NCI-H460 (cell line): ENCODE measurements around the gene PTX4. TPM values are rescaled to one million over a fixed set of nuclear protein-coding genes. Genes with fewer than 3 reads are reported as not detected.

ENCODE experiments used
- DNase-seq: peaks from one replicate; pipeline ENCODE4 v3.0.0-alpha.2; 2016; ENCODE audit warnings: low read depth; ENCODE audit errors: extremely low read depth
- total RNA-seq: library from RNA; depleted of rRNA; stranded (reverse); fragments of >200 nt; shearing (Covaris generic); gene quantifications from 2 replicates; pipeline ENCODE4 v1.2.3, GENCODE V29; 2014

Gene PTX4
- total RNA-seq, 1 experiment from 2014 or later, result 0.15 TPM

DNA sequence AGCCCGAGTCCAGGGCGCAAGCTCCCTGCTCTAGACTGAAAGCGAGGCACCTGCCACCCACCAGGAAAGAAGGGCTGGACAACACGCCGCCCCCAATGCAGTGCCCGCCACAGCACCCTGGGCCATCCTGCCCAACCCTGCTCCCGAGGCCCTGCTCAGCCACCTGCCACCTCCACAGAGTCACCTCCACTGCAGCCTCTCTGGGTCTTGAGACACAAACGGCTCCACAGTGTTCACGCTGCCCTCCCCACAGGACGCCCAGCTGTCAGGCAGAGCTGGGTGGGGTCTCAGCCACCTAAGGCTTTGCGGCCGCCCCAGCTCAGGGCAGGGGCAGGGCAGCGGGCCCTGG, 23.2 kb downstream of the PTX4 start:
- DNase-seq, result no peak

DNA sequence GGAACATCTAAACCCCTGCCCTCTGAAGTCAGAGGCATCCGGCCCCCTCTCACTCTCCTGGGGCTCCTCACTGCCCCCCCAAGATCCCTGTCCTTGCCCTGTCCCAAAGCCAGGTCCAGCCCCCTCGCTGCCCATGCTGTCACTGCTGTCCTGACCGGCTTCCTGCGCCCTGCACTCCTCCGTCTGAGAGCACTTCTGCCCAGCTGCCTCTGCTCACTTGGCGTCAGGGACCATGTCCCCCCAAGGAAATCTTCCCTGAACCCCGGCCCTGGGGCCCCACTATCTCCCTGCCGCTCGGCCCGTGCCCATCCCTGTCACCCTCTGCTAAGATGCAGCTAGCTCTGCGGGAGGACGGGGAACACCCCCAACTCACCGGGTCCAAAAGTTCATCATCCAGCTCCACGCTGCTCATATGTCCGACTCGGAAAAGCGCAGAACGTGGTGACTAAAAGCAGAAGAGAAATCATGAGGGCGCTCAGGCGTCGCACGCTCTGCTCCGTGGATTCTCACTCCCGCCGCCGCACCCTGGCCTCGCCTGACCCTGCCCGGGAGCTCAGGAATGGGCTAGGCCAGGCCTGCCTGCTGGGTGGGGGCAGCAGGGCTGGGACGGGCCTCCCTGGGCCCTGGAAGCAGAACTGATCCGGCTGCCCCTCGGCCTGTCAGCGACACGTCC, 23.7 kb downstream of the PTX4 start:
- DNase-seq, result no peak

DNA sequence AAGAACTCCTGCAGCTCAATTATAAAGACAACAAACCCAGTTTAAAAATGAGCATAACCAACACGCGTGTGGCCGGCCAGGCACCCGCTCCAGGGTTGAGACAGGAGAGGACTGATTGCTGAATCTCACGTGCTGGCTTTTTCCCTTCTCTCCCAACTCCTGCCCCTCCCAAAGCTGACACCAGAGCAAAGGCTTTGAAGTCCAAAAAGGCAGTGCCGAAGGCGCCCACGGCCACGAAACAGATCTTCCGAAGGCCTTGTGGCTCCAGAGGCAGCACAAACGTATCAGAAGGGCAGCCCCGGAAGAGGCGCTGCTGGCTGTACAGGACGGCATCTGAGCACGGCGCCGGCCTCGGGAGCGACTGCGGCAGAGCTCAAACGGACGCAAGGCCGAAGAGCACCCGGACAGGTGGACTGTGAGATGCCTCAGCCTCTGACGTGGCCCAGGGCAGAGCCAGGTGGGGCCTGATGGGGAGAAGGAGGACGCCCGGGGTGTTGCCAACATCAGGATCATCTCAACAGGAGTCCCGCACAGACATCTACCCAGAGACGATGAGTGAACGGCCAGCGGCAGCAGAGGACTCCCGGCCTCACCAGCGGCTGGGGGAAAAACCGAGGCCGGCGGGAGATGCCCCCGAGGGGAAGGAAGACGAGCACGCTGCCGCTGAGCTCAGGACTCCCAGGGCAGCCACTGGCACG, 24.4 kb downstream of the PTX4 start:
- no peak for DNase-seq

DNA sequence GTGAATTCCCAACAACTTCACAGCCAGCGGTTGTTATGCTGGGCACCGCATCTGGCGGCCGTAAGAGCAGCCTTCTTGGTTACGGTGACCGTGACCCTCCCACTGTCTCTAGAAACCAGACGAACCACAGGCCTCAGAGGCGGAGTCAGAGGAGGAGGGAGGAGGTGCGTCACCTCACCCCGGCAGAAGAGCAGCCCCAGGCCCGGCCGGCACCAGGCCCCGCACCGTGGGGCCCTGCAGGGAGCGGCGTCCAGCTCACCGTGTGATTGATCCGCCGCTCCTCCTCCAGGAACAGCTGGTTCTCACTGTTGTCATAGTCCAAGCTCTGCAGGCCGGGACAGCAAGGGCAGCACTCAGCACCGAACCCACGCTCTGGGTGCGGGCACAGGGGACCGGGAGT, 27.6 kb downstream of the PTX4 start:
- no peak for DNase-seq

DNA sequence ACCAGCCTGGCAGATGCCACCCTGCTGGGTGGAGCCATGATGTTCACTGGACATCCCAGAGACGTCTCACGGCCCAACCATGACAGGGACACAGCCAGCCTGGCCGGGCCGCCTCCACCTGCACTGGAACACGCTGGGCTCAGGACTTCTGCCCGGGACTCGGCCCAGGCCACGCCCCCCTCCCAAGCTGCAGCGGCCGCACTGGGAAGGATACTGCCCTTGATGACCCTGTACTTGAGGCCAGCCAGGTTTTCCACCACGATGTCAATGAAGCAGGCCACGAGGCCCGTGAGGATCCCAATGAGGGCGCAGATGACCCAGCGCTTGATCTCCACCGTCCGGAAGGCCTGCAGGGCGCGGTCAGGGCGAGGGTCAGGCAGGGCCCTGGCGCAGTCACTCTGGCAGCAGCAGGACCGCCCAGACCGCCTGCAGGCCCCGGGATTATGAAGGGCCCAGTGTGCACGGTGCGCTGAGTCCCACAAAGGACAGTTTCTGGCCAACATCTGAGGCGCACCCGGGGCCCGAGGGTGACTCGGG, 28.1 kb downstream of the PTX4 start:
- no peak for DNase-seq

DNA sequence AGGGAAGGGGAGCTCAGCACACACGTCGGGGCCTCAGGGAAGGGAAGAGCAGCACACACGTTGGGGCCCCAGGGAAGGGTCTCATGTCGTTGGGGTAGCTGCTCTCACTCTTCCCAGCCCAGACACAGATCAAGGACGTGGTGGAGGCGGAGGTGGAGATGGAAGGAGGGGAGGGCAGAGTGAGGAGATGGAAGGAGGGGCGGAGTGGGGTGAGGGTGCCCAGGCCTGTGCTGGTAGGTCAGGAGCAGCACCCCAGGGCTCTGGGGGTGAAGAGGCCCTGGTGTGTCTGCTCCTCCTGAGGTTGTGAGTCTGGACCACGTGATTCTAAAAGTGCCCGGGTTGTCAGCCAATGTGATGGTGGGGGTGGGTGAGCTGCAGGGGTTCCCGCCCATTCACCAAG, 28.8 kb downstream of the PTX4 start:
- DNase-seq, result no peak

DNA sequence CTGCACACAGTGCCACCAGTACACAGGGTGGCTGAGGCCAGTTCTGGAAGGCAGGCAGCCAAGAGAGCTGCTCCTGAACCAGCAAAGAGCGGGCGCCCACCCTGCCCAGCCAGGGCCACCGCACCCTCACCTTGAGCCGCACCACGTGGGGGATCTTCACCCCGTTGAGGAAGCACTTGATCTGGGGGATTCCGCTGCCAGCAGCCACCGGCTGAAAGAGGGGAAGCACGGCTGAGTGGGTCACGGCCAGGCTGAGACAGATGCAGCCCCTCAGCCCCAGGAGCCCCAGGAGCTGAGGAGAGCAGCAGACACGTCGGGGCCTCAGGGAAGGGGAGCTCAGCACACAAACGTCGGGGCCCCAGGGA, 29.8 kb downstream of the PTX4 start:
- no peak for DNase-seq

DNA sequence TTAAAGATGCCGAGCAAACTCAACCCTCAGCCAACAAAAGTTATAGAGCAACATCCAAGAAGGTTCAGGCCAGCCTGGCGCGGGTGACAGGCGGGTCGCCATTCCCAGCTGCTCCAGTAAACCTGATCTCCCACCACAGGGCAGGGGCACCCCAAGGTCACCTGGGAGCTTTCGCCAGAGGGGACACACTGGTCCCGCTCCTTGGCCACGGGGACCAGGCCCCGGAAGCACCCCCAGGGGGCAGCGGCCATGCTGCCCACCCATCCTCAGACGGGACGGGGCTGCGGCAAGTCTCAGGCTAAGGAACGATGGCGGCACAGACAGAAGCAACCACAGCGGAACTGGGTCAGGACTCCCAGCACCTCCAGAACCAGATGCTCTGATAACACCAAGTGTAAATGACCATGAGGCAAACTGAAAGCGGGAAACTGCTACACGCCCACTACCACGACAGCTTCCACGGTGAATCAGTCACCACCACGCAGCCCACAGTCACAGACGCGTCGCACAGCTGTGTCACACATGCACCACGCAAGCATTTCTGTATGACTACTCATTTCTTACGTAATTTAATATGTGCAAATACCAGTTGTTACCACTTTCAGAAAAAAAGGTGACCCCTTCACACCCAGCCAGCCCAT, 30.3 kb downstream of the PTX4 start:
- no peak for DNase-seq

DNA sequence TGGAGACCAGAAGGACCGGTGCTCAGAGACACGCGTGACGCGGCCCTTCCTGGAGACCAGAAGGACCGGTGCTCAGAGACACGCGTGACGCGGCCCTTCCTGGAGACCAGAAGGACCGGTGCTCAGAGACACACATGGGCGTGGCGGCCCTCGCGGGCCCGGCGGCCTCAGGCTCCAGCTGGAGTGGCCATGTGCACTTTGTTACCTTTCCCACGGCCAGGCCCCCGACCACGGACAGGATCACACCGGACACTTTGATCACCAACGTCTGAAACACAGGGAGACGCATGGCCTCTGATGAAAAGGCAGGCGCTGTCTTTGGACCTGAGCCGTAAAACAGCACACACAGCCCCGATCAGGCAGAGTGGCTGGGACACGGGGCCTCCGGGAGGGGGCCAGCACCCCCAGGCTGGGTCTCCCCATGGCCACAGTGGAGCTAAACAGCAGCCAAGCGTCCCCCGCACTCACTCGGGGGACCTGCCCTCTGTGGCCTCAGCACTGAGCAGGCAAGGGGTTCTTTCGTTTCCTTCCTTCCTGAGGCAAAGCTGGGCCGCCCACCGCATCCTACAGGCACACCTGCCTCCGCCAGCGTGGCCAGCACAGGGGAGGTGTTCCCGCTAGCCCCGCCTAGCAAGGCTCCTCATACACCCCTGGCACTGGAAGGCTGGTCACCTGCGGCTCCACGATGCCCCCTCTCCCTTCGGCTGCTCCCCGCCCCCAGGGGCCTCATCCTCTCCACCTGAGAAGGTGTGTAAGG, 31.1 kb downstream of the PTX4 start:
- DNase-seq, result no peak

DNA sequence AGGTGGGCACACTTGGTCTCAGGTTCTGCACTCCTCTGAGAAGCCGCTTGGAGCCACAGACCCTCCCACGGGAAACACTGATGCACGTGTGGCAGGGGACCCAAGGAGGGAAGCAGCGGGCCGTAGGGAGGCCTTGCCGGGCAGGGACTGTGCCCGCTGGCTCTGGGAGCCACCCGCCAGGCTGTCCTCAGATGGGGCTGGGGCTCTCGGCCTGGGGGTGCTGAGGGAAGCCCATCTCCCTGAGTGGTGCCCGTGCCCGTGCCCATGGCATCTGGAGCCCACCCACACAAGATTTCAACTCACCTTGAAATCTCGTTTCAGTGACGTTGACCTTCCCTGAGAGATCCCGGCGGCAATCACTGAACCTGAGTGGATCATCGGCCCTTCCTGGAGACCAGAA, 31.8 kb downstream of the PTX4 start:
- no peak for DNase-seq

DNA sequence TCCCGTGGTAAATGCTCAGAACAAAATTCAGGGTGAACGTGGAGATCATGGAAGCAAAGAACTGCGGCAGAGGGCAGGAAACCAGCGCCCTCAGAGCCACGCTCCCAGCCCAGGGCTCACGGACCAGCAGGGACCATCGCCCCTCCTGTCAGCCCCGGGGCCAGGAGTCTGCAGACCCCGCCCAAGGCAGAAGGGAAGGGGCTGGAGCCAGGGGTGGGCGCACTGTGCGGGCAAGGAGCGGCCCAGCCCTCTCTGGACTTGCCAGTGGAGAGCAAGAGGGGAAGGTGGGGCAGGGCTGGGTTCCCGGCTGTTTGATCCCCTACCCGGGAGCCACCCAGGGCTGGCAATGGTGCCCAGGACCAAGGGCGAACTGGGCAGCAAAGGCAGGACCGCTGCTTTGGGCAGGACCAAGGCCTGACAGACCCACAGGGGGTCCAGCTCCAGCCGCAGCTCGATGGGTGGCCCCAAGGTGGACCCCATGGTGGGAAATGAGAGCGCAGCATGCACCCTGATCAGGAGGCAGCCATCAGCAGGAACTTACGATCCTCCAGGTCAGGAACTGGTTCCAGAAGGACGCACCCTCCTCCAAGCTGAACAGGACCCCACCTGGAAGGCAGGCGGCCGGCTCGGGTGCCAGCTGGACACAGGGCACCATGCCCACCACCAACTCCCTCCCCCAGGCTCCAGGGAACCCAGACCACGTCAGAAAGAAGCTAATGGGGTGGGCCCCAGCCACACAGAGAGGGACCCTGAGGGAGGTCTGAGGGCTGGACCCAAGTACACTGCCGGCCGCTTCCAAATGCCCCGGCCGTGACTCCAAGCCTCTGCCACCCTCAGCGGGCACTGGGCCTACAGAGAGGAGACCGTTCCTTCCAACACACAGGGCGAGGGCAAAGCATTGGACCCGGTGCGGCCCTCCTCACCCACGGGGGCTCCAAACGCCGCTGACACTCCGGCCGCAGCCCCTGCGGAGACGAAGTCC, 33.3 kb downstream of the PTX4 start:
- no peak for DNase-seq

DNA sequence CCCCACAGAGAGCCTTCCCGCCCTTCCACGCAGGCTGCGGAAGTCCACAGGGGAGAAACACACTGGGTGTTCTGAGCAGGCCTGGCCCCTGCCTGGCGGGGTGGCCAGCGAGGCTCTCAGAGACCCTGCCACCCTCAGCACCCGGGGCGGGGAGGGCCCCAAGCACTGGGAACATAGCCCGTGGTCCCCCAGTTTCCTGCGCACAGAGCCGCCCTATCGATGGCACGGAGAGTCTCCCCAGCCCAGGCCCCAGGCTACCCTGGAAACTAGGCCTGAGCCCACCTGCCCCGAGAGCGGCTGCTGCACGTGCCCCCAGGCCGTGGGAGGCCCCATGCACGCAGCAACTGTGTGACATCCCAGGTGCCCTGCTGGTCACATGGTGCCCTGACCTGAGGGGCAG, 34.2 kb downstream of the PTX4 start:
- no peak for DNase-seq

DNA sequence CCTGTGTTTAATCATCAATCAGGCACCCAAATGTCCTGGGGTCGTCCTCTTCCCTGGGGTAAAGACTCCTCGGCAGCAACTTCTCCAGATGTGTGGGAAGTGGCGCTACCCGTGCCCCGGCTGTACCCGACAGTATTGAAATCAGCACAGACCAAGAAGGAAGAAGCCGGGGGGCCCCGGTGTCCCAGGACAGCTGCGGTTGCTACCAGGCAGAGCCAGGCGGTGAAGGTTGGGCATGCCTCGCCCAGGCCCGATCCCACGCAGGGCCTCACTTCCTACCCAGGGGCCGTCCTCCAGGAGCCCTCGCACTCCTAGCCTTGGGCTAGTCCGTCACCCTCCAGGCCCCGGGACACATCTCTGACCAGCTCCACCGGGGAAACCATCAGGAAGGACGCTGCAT, 35.4 kb downstream of the PTX4 start:
- DNase-seq, result no peak

DNA sequence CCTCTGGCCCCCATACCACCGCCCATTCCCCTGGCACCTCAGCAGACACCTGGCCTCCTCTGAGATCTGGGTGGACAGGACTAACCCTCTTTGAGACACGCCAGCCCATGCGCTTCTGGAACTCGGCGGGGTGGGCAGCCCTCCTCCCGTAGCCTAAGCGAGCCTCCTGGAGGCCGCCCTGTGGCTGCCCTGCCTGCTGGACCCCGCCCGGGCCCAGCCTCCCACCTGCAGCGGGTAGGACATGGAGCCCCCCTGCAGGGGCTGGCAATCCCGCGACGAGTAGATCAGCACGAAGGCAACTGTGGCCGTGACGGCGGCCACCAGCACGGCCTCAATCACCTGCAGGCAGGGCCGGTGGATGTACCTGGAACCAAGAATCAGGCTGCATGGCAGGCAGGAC, 36.2 kb downstream of the PTX4 start:
- no peak for DNase-seq

DNA sequence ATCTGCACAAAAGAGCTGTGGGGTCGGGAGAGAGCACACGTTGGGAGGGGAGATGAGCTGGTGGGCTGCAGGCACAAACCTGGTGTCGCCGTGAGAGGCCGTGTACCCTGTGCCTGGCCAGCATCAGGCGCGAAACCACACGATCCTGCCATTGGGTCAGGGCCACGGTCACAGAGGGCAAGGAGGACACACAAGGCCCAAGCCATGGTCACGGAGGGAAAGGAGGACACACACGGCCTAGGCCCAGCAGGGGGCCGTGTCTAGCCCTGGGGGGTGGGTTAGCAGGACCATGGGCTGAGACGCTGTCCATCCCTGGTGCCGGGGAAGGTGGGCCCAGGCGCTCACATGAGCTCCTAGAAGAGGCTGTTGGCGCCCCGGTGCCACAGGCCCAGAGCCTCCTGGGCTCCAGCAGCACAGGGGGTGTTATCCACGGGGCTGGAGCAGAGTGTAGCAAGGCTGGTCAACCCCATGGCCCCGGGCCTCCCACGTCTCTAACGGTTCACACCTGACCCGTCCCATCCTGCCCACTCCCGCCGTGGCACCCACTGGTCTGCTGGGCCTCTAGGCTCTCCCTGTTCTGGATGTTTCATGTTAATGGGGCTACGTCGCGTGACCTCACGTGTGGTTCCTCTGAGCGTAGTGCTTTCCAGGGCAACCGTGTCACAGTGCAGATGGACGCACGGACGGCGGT, 36.9 kb downstream of the PTX4 start:
- no peak for DNase-seq

DNA sequence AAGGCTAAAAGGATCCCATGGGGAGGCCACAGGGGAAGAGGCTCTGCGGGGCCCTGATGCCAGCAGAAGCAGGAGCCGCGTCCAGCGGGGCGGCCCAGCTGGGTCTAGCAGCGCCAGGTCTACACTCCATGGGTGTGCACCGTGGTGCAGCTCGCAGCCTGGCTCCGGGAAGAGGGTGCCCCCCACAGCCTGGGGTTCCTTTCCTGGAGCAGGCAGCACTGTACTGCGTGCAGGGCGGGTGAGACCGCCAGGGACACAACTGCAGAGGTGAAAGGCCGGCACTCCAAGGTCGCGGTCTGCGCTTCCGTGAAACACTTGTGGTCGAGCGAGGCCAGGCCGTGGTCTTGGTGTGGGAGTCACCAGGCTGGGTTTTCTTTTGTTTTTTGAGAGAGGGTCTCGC, 37.9 kb downstream of the PTX4 start:
- DNase-seq, result no peak

DNA sequence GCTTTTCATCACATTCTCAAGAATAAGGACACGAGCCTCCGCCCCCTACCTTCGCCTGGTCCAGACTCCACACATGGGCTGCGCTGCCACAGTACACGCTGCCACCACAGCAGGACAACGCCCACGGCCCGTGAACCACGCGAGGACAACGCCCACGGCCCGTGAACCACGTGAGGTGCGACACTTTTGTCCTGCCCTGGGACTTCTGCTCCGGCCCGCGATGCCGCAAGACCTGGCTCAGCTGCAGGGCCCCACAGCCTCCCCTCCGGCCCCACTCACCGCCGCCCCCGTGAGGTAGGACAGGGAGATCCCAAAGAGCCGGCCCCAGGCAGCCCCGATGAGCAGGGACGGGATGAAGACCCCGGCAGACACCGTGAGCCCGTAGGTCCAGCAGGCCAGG, 38.5 kb downstream of the PTX4 start:
- no peak for DNase-seq

DNA sequence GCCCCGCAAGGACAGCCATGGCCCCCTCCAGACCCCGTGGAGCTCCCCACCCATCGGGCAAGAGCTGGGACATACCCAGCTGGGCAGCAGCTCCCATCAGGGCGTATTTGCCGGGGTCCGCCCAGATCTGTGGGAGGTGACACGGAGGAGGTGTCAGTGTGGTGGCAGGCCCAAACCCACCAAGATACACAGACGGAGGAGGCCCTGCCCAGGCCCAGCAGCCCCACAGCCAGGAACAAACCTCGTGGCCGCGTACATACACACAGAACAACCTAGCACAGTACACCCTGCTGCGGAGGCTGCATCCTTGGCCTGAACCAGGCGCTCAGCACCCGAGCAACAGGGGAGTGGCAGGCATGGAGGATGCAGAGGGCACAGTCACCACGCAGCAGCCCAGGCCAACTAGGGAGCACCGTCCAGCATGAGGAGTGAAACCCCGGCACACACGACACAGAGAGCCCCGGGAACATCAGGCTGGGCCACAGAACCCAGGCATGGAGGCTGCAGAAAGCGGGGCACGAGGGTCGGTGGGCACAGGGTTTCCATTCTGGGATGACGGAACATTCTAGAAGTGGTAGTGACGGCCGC, 39.4 kb downstream of the PTX4 start:
- DNase-seq, result no peak

DNA sequence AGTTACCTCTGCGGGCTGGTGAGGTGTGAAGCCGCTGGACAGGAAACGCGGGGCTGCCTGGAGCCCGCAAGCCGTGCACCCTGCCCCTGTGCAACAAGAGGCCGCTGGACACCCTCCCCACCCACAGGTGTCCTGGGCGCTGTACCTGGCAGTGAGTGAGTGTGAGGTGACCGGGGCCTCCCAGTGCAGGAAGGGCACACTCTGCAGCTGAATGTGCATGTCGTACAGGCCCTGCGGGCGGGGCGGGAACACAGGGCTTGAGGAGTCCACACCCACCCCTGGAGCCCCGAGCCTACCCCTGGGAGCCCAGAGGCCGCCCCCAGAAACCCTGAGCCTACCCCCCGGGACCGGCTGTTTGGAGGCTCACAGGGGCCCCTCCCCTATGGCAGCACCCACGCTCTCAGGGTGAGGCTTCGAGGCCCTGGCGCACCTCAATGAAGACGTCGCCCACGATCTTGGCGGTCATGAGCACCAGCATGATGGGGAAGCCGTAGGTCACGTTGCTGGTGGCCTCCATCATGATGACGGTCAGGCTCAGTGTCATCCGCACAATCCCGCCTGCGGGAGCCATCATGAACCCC, 40.1 kb downstream of the PTX4 start:
- DNase-seq, result no peak
